LNCaP clone FGC (cell line): ENCODE results near the gene SLCO2A1.

Experiments
- DNase-seq: peaks from one replicate; pipeline ENCODE4 v3.0.0-alpha.2; 2011; ENCODE audit warnings: low read depth
- H3K4me3 ChIP-seq: 2 replicates; pipeline ENCODE4 v1.5.1; 2011; ENCODE audit warnings: mild to moderate bottlenecking, low read depth, low read length, control low read depth
- TF ChIP-seq, protein P1 (sequence below): IDR thresholded peaks from 2 replicates; pipeline ENCODE4 v1.5.1; 2012; ENCODE audit warnings: mild to moderate bottlenecking; ENCODE audit not compliant: control insufficient read depth, insufficient read depth; ENCODE audit errors: extremely low read depth

The SLCO2A1 gene

GRCh38 chr3:134040066-134040465, 10.3 kb upstream of the SLCO2A1 start:
- TF ChIP-seq, protein P1, sequence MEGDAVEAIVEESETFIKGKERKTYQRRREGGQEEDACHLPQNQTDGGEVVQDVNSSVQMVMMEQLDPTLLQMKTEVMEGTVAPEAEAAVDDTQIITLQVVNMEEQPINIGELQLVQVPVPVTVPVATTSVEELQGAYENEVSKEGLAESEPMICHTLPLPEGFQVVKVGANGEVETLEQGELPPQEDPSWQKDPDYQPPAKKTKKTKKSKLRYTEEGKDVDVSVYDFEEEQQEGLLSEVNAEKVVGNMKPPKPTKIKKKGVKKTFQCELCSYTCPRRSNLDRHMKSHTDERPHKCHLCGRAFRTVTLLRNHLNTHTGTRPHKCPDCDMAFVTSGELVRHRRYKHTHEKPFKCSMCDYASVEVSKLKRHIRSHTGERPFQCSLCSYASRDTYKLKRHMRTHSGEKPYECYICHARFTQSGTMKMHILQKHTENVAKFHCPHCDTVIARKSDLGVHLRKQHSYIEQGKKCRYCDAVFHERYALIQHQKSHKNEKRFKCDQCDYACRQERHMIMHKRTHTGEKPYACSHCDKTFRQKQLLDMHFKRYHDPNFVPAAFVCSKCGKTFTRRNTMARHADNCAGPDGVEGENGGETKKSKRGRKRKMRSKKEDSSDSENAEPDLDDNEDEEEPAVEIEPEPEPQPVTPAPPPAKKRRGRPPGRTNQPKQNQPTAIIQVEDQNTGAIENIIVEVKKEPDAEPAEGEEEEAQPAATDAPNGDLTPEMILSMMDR = no peak
- DNase-seq = no peak
- no peak overlapping the region for H3K4me3 ChIP-seq

DNA sequence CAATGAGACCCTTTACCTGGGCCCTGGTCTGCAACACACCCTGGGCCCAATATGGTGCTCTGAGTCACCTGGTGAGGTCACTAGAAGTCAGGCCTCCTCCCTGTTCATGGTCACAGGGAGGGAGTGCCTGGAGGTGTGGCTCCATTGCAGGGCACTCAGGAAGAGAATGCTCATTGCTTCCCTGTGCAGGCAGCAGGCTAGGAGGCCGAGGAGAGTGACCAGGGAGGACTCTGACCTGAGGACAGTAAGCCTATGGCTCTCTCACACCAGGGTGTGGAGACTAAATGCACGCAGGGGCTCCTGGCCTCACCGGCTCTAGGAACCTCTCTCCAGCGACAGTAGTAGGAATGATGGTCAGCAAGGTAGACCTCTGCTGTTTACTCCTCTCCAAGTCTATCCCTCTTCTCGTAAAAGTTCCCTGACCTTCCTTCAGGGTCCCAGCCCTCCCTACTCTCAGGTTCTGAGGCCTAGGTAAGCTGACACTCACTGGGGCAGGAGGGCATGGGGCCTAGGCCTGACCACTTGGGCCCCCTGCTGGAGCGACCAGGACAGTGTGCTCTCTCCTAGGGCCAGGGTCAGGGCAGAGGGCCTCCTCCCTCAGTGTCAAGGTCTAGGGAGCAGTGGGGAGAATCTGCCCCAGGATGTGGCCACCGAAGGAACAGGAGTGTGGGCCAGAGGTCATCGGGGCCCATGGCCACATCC, 9.6 kb upstream of the SLCO2A1 start:
- TF ChIP-seq, protein P1 = no peak
- H3K4me3 ChIP-seq = no peak overlapping the region
- DNase-seq = no peak

GRCh38 chr3:134038716-134039115, 9.0 kb upstream of the SLCO2A1 start:
- TF ChIP-seq, protein P1 = no peak
- no peak for DNase-seq
- H3K4me3 ChIP-seq = no peak overlapping the region

GRCh38 chr3:134038071-134038491, 8.4 kb upstream of the SLCO2A1 start:
- no peak overlapping the region for H3K4me3 ChIP-seq
- TF ChIP-seq, protein P1 = no peak
- DNase-seq = no peak

- TF ChIP-seq, protein P1 = no peak
- DNase-seq = no peak
Observed at GRCh38 chr3:134037168-134037567, 7.4 kb upstream of the SLCO2A1 start.

DNA sequence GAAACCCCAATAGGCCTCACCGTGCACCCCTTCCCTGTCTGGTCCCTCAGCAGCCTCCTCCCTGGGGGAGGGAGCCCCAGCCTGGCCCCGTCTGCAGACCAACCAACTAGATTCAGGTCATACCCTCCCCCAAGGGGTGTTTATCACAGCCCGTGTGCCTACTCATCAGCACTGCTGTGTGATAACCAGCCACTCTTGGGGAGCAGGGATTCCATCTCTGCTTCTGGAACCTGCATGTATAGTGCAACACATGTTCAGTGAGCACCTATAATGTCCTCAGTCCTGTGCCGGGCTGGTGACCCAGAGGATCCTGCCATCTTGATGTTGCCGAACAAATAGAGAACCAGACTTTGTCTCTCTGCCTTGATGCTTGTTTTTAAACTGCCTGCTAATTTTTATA, 6.6 kb upstream of the SLCO2A1 start:
- DNase-seq = no peak
- TF ChIP-seq, protein P1 = no peak
- no peak overlapping the region for H3K4me3 ChIP-seq

More at GRCh38 chr3:134037168-134037567, 7.4 kb upstream of the SLCO2A1 start:
- H3K4me3 ChIP-seq = no peak overlapping the region

DNA sequence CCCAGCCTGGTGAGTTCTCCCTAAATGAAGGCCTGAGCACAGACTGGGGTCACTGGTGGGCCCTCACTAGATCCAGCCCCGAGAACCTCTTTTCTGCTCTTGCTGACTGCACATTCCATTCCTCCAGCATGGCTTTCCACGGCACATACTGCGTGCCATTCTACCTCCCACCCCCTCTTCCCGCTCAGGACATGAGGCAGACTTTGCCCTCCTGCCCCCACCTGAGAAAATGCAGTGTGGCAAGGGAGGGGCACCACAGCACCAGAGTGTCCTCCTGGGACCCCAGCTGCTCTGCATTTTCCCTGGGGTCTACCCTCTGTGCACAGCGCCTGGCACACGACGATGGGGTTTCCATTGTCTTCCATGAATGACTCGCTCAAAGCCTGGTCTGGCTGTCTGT, 6.1 kb upstream of the SLCO2A1 start:
- DNase-seq = no peak
- H3K4me3 ChIP-seq = no peak overlapping the region
- TF ChIP-seq, protein P1 = no peak
